HG02970 (cell line): ENCODE results near the gene CPNE9.

Source experiments
- ATAC-seq: cut with Tn5 transposase; IDR thresholded peaks from one replicate; pipeline ENCODE4 v1.9.1; 2021; ENCODE audit warnings: mild to moderate bottlenecking, moderate library complexity, moderate number of reproducible peaks; ENCODE audit not compliant: unreplicated experiment, low FRiP score

The CPNE9 gene

DNA sequence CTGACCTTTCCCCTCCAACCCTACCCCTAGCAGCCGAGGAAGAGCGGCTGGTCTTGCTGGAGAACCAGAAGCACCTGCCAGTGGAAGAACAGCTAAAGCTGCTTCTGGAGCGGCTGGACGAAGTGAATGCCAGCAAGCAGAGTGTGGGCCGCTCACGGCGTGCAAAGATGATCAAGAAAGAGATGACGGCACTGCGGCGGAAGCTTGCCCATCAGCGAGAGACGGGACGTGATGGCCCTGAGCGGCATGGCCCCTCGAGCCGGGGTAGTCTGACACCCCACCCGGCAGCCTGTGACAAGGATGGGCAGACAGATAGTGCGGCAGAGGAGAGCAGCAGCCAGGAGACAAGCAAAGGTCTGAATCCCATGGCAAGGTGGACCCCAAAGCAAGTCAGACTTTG lies 39.9 kb downstream of the CPNE9 start:
- ATAC-seq, result no peak

DNA sequence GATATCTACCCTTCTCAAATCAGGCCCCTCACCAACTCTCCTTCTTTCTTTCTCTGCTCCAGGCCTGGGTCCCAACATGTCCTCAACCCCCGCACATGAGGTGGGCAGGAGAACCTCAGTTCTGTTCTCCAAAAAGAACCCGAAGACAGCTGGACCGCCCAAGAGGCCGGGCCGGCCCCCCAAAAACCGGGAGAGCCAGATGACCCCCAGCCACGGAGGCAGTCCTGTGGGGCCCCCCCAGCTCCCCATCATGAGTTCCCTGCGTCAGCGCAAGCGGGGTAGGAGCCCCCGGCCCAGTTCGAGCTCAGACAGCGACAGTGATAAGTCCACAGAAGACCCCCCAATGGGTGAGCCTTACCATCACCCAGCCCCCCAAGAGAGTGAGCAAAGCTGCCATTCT lies 40.5 kb downstream of the CPNE9 start:
- no peak for ATAC-seq

DNA sequence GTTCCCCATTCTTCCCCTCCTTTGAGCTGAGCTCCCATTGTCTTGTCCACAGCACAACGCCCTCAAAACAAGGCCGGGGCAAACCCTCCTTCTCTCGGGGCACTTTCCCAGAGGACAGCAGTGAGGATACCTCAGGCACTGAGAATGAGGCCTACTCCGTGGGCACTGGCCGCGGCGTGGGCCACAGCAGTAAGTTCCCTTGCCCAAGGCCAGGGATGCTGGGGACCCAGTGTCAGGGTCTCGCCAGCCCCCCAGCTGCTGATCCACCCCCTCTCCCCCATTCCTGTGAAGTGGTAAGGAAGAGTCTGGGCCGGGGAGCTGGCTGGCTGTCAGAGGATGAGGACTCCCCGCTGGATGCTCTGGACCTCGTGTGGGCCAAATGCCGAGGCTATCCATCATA lies 41.9 kb downstream of the CPNE9 start:
- no peak for ATAC-seq

DNA sequence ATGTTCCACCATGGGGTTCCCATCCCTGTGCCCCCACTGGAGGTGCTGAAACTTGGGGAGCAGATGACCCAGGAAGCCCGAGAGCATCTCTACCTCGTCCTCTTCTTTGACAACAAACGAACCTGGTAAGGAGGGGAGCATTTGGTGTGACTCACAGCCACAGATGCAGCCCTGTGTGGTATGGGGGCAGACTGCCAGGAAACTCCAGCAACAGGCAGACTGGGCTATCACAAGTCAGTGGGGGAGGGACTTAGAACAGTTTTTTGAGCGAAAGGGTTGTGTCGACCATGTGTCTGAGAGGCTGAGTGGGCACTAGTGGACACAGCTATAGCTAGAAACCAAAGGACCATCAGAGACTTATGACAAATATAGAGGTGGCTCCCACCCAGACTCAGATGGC lies 42.7 kb downstream of the CPNE9 start:
- ATAC-seq, result no peak

DNA sequence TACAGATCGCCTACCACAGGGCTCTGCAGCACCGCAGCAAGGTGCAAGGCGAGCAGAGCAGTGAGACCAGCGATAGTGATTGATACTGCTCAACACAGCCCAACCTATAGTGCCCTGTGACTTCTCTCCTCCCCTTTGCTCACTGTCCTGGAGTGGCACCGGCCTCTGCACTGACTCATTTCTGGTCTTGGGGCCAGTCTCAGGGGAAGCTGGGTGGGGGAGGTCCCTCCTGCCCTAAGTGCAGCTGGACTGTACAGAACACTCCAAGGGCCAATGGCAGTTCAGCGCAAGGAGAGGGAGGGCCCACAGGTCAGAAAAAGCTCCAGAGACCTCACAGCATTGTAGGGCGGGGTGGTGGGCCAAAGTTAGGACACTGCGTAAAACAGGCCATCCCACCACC lies 43.6 kb downstream of the CPNE9 start:
- ATAC-seq, result no peak

DNA sequence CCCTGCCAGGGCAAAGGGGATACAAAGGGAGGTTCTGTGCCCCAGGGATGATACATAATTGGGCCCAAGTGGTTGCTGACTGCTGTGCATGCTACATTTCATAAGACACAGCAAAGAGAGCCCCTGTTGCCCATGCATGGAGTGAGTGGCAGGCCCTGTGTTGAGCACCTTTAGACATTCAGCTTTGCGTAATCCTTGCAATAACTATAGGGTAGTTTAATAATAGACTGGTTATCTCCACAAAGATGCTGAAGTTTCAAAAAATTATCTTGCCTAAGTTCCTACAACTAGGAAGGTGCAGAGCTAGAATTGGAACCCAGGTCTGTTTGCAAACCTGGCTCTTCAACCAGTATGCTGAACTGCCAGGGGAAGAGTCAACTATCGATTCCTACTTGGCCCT lies 44.4 kb downstream of the CPNE9 start:
- no peak for ATAC-seq

DNA sequence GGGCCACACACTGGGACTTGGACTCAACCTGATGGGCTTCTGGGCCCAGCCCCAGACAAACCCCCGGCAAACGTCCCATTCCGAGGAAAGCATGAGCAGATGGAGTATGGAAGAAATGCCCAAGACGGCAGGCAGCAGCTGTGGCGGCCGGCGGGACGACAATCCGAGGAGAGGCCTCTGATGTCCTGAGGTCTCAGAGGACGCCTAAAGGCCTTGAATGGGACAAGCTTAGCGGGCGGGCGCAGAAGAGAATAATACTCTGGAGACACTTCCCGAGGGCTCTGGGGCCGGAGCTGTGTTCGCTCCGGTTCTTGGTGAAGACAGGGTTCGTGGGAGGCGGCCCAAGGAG lies 45.6 kb downstream of the CPNE9 start:
- no peak for ATAC-seq

DNA sequence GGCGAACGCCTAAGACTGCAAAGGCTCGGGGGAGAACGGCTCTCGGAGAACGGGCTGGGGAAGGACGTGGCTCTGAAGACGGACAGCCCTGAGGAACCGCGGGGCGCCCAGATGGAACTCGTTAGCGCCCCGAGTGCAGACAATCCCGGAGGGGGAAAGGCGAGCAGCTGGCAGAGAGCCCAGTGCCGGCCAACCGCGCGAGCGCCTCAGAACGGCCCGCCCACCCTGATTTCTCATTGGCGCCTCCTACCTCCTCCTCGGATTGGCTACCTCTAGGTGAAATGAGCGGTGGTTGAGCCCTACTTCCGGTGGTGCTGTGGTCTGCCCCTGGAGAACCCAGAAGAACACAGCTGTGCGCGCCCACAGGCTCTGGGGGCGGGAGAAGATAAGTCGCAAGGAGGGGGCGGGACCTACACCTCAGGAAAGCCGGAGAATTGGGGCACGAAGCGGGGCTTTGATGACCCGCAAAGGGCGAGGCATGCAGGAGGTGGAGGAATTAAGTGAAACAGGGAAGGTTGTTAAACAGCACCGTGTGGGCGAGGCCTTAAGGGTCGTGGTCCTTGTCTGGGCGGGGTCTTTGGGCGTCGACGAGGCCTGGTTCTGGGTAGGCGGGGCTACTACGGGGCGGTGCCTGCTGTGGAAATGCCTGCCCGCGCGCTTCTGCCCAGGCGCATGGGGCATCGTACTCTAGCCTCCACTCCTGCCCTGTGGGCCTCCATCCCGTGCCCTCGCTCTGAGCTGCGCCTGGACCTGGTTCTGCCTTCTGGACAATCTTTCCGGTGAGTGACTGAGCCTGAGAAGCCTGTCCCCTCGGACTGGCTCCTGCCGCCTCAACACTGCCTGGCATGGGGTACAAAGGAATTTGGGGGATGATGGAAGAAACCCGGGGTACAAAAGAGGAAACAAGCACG lies 46.3 kb downstream of the CPNE9 start, which contains the start of gene OGG1:
Gene OGG1 (plus strand): TSS at position 308 of the 911 bp plus-strand sequence. CDS start 335 bp downstream, at position 643.
- peak; percentile 94 for ATAC-seq

DNA sequence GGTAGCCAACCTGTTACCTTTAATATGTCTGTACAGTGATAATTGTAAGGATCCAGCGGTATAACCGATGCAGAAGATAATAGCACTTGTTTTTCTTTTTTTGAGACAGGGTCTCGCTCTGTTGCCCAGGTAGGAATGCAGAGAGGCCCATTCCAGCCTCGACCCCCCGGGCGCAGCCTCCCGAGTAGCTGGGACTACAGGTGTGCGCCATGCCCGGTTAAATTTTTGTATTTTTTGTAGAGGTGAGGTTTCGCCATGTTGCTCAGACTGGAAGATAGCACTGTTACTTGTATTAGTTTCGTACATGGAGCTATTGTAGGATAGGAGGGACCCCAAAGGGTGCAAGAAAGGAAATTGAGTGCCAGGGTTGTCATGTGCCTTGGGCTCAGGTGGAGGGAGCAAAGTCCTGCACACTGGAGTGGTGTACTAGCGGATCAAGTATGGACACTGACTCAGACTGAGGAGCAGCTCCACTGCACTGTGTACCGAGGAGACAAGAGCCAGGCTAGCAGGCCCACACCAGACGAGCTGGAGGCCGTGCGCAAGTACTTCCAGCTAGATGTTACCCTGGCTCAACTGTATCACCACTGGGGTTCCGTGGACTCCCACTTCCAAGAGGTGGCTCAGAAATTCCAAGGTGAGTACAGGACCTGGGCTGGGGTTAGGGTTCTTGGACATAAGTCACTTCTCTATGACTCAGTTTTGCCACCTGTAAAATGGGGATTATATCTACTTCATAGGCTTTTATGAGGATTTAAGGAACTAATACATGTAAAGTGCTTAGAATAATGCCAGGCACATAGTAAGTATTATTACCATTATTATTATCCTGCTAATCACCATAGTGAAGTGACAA lies 47.2 kb downstream of the CPNE9 start:
- ATAC-seq, result no peak

DNA sequence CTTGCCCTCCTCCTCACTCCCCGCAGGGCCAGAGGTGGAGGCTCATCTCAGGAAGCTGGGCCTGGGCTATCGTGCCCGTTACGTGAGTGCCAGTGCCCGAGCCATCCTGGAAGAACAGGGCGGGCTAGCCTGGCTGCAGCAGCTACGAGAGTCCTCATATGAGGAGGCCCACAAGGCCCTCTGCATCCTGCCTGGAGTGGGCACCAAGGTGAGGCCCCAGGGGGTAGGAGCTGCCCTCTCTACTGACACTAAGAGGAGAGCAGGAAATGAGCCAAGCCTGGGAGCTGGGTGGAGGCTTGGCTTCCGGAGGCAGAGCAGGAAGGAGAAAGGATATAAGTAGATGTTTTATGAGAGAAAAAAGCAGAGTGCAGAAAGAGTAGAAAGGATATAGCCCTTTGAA lies 51.0 kb downstream of the CPNE9 start:
- ATAC-seq, result no peak

DNA sequence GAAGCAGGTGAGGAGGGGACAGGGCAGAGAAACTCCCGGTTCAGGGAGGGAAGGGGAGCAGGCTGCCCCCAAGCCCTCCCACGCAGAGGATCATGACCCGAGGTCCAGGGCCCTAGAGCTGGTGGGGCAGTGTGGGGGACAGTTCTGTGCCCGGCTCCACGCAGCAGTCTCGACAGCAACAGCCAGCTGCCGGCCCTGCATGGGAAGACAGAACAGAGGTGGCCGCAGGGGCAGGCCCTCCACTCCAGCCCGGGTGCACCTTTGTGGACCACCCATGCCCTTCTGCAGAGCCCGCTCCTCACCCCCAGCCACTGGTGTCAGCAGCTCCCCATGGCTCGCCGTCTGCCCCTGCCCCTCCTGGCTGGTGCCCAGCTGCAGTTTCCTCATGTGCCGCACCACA lies 53.8 kb downstream of the CPNE9 start:
- no peak for ATAC-seq

DNA sequence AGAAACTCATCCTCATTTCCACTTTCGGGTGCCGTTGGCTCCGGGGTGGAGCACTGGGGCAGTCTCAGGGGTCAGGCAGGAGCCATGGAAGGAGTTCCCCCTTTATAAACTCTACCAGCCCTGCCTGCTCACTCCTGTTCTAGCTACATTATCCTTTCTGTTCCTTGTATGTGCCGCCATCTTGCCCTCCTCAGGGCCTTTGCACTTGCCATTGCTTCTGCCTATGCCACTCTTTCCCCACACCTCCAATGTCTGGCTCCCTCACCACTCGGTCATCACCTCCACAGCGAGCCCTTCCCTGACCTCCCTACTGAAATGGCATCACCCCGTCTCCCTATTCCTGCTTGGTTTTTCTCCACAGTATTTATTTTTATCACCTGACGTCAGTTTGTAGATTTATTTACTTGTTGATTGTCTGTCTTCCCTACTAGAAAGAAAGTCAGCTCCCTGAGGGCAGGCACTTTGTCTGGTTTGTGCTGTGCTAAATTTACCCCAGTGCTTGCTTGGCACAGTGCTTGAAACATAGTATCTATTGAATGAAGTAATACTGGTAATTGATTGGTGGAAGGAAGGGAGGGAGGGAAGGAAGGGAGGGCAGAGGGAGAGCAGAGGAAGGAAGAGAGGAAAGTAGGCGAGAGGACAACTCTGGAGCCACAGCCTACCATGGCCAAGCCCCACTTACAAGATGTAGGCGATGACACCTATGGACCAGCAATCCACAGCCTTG lies 57.3 kb downstream of the CPNE9 start:
- no peak for ATAC-seq

DNA sequence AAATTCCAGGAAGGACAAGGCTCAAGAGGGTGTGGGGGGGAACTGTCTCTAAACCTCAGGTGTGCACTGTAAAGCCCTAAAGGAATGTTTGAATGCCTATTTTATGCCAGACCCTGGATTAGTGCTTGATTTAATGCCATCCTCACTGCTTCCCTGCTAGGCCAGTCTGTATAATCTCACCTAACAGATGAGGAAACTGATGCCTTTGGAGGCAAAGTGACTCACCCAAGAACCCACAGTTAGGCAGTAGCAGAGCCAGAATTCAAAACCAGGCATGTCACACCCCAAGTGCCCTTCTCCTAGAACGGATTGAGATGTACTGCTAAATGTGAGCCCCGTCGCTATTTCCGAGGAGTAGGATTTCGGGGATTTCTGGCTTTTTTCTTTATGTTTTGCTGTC lies 58.3 kb downstream of the CPNE9 start:
- no peak for ATAC-seq

DNA sequence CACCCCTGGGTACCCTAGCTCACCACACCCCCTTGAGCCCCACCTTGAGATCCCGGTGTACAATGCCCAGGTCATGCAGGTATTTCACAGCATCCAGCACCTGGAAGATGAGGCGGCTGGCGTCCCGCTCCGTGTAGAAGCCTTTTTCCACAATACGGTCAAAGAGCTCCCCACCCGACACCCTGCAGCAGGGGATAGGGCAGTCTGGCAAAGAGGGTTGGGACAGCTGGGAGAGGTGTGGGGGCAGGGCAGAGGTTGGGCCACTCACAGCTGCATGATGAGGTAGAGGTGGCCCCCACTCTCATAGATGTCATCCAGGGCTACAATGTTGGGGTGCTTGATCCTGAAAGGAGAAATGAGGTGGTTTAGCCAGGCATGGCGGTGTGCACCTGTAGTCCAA lies 59.2 kb downstream of the CPNE9 start:
- no peak for ATAC-seq

DNA sequence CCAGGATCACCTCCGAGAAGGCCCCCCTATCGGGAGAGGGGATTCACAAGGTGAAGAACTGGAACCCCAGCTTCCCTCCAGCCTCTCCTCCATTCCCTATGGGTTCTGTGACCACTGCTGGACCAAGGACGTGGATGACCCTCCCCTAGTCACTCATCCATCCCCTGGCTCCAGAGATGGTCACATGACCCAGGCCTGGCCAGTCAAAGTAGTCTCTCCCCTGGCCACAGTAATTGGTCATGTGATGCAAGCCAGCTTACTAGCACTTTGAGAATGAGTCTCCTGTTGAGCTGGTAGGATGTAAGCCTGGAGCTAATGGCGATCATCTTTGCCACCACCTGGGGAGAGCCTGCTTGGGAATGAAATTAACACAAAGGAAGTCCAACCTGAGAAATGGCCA lies 62.2 kb downstream of the CPNE9 start:
- ATAC-seq, result no peak

DNA sequence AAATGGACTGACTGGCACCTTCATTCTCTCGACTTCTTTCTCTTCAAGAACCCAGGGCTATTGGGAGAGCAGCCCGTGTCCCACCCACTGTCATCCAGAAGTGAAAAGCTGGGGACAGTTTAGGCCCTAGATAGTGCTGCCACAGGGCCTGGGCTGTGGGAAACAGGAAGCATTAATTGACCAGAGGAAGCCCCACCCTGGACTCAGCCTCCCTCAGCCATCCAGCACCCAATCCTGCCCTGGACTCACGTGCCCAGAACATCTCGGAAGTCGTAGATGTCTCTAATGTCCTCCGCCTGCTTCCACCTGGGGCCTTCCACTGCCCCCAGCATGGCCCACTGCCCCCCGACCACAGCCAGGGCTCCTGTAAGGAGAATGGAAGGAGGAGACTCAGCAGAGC lies 63.8 kb downstream of the CPNE9 start:
- no peak for ATAC-seq

DNA sequence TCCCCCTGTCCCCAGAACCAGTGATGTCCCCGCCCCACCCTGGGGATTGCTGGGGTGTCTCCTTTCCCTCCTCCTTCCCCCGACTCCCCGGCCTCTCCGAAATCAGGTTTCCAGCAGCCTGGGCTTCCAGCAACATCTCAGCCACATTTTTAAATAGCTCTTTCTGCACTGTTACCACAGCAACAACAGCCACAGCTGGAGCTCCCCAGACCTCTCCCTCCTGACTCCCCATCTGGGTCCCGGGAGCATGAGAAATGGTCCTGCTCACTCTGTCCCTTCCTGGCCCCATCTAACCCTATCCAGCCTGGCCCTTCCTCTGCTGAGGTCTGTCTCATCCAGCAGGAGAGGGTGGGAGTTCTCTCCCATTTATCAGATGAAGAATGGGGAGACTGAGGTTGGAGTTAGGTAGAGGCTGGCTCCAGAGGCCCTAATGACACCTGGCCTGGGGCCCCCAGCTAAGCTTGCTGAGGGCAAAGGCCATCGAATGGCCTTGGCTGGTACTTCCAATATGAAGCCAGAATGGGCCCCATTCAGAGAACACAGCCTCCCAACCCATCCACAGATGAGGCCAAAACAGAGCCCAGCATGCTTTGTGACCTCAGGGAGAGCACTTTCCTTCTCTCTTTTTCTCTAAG lies 64.6 kb downstream of the CPNE9 start:
- no peak for ATAC-seq

DNA sequence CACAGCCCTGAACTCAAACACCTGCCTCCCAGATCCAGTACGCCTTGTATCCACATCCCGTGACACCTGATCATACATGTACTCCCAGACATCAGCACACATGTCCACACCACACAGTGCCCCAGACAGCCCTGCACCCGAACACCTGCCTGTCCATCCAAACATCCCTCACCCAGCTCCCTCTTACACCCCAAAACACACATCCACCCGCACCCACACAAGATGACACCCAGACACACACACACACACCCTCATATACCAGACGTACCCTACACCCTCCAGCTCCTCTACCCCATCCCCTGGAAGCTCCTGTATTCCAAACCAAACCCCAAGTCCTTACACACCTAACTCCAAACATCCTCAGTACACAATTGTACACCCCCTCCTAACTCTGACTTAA lies 65.4 kb downstream of the CPNE9 start:
- ATAC-seq, result no peak

DNA sequence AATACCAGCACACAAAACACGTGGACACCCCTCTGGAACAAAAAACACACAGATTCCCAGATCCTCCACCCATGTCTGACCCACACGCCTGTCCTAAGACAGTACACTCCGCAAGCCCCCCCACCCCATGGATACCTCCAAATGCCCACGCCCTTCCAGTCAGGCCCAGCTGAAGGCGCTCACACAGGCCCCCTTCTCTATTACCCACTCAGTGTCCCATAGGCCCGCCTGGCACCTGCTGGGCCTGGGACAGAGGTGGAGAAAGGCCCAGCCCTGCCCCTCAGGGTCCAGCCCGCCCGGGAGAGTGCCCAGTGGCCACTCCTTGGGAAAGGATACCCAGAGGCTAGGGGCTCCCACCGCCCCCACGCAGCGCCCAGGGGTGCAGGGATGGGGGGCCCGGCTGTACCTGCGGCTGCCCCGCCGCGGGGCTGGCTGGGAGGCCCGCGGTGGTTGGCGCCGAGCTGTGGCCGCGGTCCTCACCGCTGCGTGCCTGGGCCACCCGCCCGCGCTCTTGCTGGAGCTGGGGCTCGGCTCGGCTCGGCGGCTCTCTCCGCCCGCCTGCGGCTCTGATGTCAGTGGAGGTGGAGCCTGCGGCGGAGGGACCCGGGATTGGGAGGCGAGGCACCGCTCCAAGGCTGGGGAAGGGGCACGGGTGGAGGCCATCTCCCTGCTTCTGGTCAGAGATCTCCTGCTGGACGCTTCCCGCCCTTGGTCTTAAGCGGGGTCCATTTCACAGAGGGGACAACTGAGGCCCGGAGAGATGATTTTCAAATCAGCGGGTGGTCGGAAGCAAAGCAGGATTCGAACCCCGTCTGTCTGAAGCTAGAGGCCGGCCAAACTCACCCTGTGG lies 66.0 kb downstream of the CPNE9 start, which contains the start of gene CAMK1:
Gene CAMK1 (minus strand): TSS at position 522 of the 850 bp plus-strand sequence. CDS start 2,198 bp downstream, outside the sequence.
- no peak for ATAC-seq
